ENCODE data around the gene RFX5. TPM values are rescaled to one million over a fixed set of nuclear protein-coding genes. Genes with fewer than 3 reads are reported as not detected.
"Not testable (repeated sequence)": the region's sequence is repeated elsewhere in the genome, so short reads cannot be mapped to it uniquely, and the experiment has no call there.

Gene RFX5
- total and polyA plus RNA-seq, 2 donors (not counting 1 experiment from before 2014, with no cell fraction given): 181 to 207 TPM

- H3K4me3 Mint-ChIP-seq: no peak overlapping the region
These were observed 9.6 kb upstream of the RFX5 start for GRCh38 chr1:151356696-151357095.

GRCh38 chr1:151352021-151352718 lies 5.1 kb upstream of the RFX5 start:
- ATAC-seq (ENCODE audit: low read depth) (no peak), DNase-seq (no peak)
- Mint-ChIP-seq H3K4me1 (peaks cover 12% of the 10 kb centered on the region), H3K9me3 (ENCODE audit: insufficient read depth) (no peaks in the 10 kb centered on the region), H3K27me3 (no peaks in the 10 kb centered on the region), H3K4me3 (no peak overlapping the region), H3K27ac (no peak overlapping the region)
- no peak overlapping the region for H3K27ac ChIP-seq (ENCODE audit: low read length in 2 of 2)
- H3K79me2 ChIP-seq (ENCODE audit: control insufficient read depth, insufficient read depth, low read length): peaks cover 14% of the 10 kb centered on the region
- H3K36me3 ChIP-seq (replicated peaks in 1 of 2; ENCODE audit: control extremely low read depth in 1 of 2, control insufficient read depth in 1 of 2, extremely low read depth in 1 of 2, insufficient read depth in 2 of 2, low read length in 1 of 2): no peaks in the 10 kb centered on the region
- no peak overlapping the region for H2AFZ ChIP-seq (ENCODE audit: insufficient read depth, low read depth, low read length, poor library complexity, severe bottlenecking)
- TF ChIP-seq EZH2 (IDR thresholded peaks at IDR 0.05; ENCODE audit: borderline replicate concordance, insufficient read depth, low read depth, low read length, poor library complexity, severe bottlenecking): no peak
- TF ChIP-seq, protein P1, sequence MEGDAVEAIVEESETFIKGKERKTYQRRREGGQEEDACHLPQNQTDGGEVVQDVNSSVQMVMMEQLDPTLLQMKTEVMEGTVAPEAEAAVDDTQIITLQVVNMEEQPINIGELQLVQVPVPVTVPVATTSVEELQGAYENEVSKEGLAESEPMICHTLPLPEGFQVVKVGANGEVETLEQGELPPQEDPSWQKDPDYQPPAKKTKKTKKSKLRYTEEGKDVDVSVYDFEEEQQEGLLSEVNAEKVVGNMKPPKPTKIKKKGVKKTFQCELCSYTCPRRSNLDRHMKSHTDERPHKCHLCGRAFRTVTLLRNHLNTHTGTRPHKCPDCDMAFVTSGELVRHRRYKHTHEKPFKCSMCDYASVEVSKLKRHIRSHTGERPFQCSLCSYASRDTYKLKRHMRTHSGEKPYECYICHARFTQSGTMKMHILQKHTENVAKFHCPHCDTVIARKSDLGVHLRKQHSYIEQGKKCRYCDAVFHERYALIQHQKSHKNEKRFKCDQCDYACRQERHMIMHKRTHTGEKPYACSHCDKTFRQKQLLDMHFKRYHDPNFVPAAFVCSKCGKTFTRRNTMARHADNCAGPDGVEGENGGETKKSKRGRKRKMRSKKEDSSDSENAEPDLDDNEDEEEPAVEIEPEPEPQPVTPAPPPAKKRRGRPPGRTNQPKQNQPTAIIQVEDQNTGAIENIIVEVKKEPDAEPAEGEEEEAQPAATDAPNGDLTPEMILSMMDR (IDR thresholded peaks at IDR 0.05): no peak
- H3K4me1 ChIP-seq (ENCODE audit: control insufficient read depth in 2 of 2, insufficient read depth in 2 of 2, low read length in 2 of 2): peaks cover 10 to 14% of the 10 kb centered on the region in 2 donors
- WGBS (ENCODE audit: insufficient coverage): 100% methylated on average over 5 of the region's 6 CpGs
- peaks cover 0 to 19% (median 4%) of the 10 kb centered on the region in 3 donors for H3K9me3 ChIP-seq (ENCODE audit: control extremely low read depth in 1 of 3, control insufficient read depth in 2 of 3, insufficient read depth in 1 of 3, low read length in 2 of 3)
- POLR2A ChIA-PET: interaction anchor here (0.7 kb wide), 1 partner anchor 255 kb away, joined by 5 read pairs; no protein-coding TSS in a partner anchor
- H3K9ac ChIP-seq (ENCODE audit: low read length): no peak overlapping the region
- CTCF ChIA-PET: interaction anchor here (3.4 kb wide), 1 partner anchor 12 kb away, joined by 23 read pairs; no protein-coding TSS in a partner anchor
- intact Hi-C loops (cut with micrococcal nuclease): no loop called here
- no peak overlapping the region for H3K4me2 ChIP-seq (replicated peaks; ENCODE audit: low read depth, low read length, poor library complexity, severe bottlenecking)
- H3K4me3 ChIP-seq (ENCODE audit: control extremely low read depth in 1 of 5, extremely low read depth in 1 of 5, insufficient read depth in 1 of 5, low read depth in 2 of 5, low read length in 4 of 5): no peak overlapping the region
- H3K27me3 ChIP-seq (replicated peaks in 1 of 4; ENCODE audit: control extremely low read depth in 1 of 4, control insufficient read depth in 3 of 4, insufficient read depth in 4 of 4, low read length in 3 of 4): no peaks in the 10 kb centered on the region
- H4K20me1 ChIP-seq (ENCODE audit: control insufficient read depth, insufficient read depth, low read length, poor library complexity, severe bottlenecking): no peaks in the 10 kb centered on the region

More at GRCh38 chr1:151356696-151357095, 9.6 kb upstream of the RFX5 start:
- H3K27ac Mint-ChIP-seq: no peak overlapping the region
- Histone ChIP-seq H3K4me3 (ENCODE audit: control extremely low read depth in 1 of 5, extremely low read depth in 1 of 5, insufficient read depth in 1 of 5, low read depth in 2 of 5, low read length in 4 of 5) (no peak overlapping the region), H3K27me3 (replicated peaks in 1 of 4; ENCODE audit: control extremely low read depth in 1 of 4, control insufficient read depth in 3 of 4, insufficient read depth in 4 of 4, low read length in 3 of 4) (no peaks in the 10 kb centered on the region), H3K79me2 (ENCODE audit: control insufficient read depth, insufficient read depth, low read length) (no peaks in the 10 kb centered on the region), H3K9ac (ENCODE audit: low read length) (no peak overlapping the region), H3K36me3 (replicated peaks in 1 of 2; ENCODE audit: control extremely low read depth in 1 of 2, control insufficient read depth in 1 of 2, extremely low read depth in 1 of 2, insufficient read depth in 2 of 2, low read length in 1 of 2) (no peaks in the 10 kb centered on the region), H3K27ac (ENCODE audit: low read length in 2 of 2) (no peak overlapping the region), H3K9me3 (ENCODE audit: control extremely low read depth in 1 of 3, control insufficient read depth in 2 of 3, insufficient read depth in 1 of 3, low read length in 2 of 3) (peaks cover 0 to 5% (median 0%) of the 10 kb centered on the region in 3 donors), H4K20me1 (ENCODE audit: control insufficient read depth, insufficient read depth, low read length, poor library complexity, severe bottlenecking) (no peaks in the 10 kb centered on the region), H3K4me1 (ENCODE audit: control insufficient read depth in 2 of 2, insufficient read depth in 2 of 2, low read length in 2 of 2) (no peaks in the 10 kb centered on the region), H2AFZ (ENCODE audit: insufficient read depth, low read depth, low read length, poor library complexity, severe bottlenecking) (no peak overlapping the region), H3K4me2 (replicated peaks; ENCODE audit: low read depth, low read length, poor library complexity, severe bottlenecking) (no peak overlapping the region)
- TF ChIP-seq, protein P1 (IDR thresholded peaks at IDR 0.05): no peak
- no peak for TF ChIP-seq EZH2 (IDR thresholded peaks at IDR 0.05; ENCODE audit: borderline replicate concordance, insufficient read depth, low read depth, low read length, poor library complexity, severe bottlenecking)
- intact Hi-C loops (cut with micrococcal nuclease): no loop called here
- ChIA-PET POLR2A (interaction anchor here (1.0 kb wide), 1 partner anchor 13 kb away, joined by 3 read pairs; no protein-coding TSS in a partner anchor), CTCF (interaction anchor here (5.1 kb wide), 1 partner anchor 16 kb away, joined by 24 read pairs; no protein-coding TSS in a partner anchor)
- no peaks in the 10 kb centered on the region for H3K27me3 Mint-ChIP-seq
- no peaks in the 10 kb centered on the region for H3K9me3 Mint-ChIP-seq (ENCODE audit: insufficient read depth)
- DNase-seq (no peak), ATAC-seq (ENCODE audit: low read depth) (no peak)
- no peaks in the 10 kb centered on the region for H3K4me1 Mint-ChIP-seq
- WGBS (ENCODE audit: insufficient coverage): no CpG with 5 or more reads among the region's 2 CpGs

GRCh38 chr1:151350323-151350722 lies 3.3 kb upstream of the RFX5 start:
- H4K20me1 ChIP-seq (ENCODE audit: control insufficient read depth, insufficient read depth, low read length, poor library complexity, severe bottlenecking); H3K27ac Mint-ChIP-seq; ATAC-seq (ENCODE audit: low read depth); intact Hi-C loops (cut with micrococcal nuclease); H3K27ac ChIP-seq (ENCODE audit: low read length in 2 of 2); H3K9me3 Mint-ChIP-seq (ENCODE audit: insufficient read depth); H3K4me3 Mint-ChIP-seq; H2AFZ ChIP-seq (ENCODE audit: insufficient read depth, low read depth, low read length, poor library complexity, severe bottlenecking); H3K27me3 ChIP-seq (replicated peaks in 1 of 4; ENCODE audit: control extremely low read depth in 1 of 4, control insufficient read depth in 3 of 4, insufficient read depth in 4 of 4, low read length in 3 of 4); DNase-seq; H3K36me3 ChIP-seq (replicated peaks in 1 of 2; ENCODE audit: control extremely low read depth in 1 of 2, control insufficient read depth in 1 of 2, extremely low read depth in 1 of 2, insufficient read depth in 2 of 2, low read length in 1 of 2); H3K27me3 Mint-ChIP-seq; H3K9ac ChIP-seq (ENCODE audit: low read length); H3K4me3 ChIP-seq (ENCODE audit: control extremely low read depth in 1 of 5, extremely low read depth in 1 of 5, insufficient read depth in 1 of 5, low read depth in 2 of 5, low read length in 4 of 5); H3K4me2 ChIP-seq (replicated peaks; ENCODE audit: low read depth, low read length, poor library complexity, severe bottlenecking): not testable (repeated sequence)
- ChIA-PET POLR2A (interaction anchor here (0.6 kb wide), 1 partner anchor 152 kb away, joined by 3 read pairs; no protein-coding TSS in a partner anchor), CTCF (interaction anchor here (0.9 to 3.4 kb wide), 5 partner anchors 10 to 52 kb away, joined by 3 to 23 read pairs (median 3); no protein-coding TSS in a partner anchor)
- whole genome bisulfite sequencing (ENCODE audit: insufficient coverage): 95% methylated on average over 4 of the region's 9 CpGs
- H3K4me1 Mint-ChIP-seq: peaks cover 29% of the 10 kb centered on the region
- H3K9me3 ChIP-seq (ENCODE audit: control extremely low read depth in 1 of 3, control insufficient read depth in 2 of 3, insufficient read depth in 1 of 3, low read length in 2 of 3): peaks cover 0 to 19% (median 4%) of the 10 kb centered on the region in 3 donors
- peaks cover 30% of the 10 kb centered on the region for H3K79me2 ChIP-seq (ENCODE audit: control insufficient read depth, insufficient read depth, low read length)
- H3K4me1 ChIP-seq (ENCODE audit: control insufficient read depth in 2 of 2, insufficient read depth in 2 of 2, low read length in 2 of 2): peaks cover 20 to 26% of the 10 kb centered on the region in 2 donors

Data from B cell (primary cell).